ENCODE data around the gene CEP128.

CEP128 gene

DNA sequence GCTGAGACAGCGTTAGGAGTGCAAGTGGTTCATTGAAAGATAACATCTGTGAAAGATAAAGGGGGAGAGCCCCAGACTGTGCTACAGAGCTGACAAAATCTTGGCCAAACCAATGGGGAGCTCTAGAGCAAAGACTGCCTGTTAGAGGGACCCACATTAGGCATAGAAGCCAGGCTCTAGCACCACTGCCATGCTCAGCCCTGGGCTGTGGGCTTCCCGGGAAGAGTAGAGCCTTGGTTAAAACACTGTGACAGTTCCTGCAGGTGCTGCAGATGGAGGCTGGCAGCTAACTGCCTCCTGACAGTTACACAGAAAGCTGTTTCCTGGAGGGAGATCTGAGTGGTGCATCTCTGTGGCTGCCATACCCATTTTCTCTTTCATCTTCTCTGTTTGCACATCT is 36.9 kb upstream of the CEP128 start:
- Histone ChIP-seq H3K4me1 (ENCODE audit: control insufficient read depth, insufficient read depth, low read length) (peaks cover 5% of the 10 kb centered on the region; the same call in 1 of the 2 replicates), H3K9me3 (ENCODE audit: control insufficient read depth, insufficient read depth, low read depth, low read length) (no peaks in the 10 kb centered on the region), H3K4me3 (ENCODE audit: low read depth, low read length) (no peak overlapping the region), H3K36me3 (ENCODE audit: control insufficient read depth in 2 of 2, insufficient read depth in 1 of 2, low read length in 2 of 2) (no peaks in the 10 kb centered on the region), H3K27ac (ENCODE audit: extremely low read depth, low read depth, low read length) (no peak overlapping the region)
- no peak for TF ChIP-seq YY1 (tag by site-specific recombination; IDR thresholded peaks at IDR 0.05)
- TF ChIP-seq, protein P1, sequence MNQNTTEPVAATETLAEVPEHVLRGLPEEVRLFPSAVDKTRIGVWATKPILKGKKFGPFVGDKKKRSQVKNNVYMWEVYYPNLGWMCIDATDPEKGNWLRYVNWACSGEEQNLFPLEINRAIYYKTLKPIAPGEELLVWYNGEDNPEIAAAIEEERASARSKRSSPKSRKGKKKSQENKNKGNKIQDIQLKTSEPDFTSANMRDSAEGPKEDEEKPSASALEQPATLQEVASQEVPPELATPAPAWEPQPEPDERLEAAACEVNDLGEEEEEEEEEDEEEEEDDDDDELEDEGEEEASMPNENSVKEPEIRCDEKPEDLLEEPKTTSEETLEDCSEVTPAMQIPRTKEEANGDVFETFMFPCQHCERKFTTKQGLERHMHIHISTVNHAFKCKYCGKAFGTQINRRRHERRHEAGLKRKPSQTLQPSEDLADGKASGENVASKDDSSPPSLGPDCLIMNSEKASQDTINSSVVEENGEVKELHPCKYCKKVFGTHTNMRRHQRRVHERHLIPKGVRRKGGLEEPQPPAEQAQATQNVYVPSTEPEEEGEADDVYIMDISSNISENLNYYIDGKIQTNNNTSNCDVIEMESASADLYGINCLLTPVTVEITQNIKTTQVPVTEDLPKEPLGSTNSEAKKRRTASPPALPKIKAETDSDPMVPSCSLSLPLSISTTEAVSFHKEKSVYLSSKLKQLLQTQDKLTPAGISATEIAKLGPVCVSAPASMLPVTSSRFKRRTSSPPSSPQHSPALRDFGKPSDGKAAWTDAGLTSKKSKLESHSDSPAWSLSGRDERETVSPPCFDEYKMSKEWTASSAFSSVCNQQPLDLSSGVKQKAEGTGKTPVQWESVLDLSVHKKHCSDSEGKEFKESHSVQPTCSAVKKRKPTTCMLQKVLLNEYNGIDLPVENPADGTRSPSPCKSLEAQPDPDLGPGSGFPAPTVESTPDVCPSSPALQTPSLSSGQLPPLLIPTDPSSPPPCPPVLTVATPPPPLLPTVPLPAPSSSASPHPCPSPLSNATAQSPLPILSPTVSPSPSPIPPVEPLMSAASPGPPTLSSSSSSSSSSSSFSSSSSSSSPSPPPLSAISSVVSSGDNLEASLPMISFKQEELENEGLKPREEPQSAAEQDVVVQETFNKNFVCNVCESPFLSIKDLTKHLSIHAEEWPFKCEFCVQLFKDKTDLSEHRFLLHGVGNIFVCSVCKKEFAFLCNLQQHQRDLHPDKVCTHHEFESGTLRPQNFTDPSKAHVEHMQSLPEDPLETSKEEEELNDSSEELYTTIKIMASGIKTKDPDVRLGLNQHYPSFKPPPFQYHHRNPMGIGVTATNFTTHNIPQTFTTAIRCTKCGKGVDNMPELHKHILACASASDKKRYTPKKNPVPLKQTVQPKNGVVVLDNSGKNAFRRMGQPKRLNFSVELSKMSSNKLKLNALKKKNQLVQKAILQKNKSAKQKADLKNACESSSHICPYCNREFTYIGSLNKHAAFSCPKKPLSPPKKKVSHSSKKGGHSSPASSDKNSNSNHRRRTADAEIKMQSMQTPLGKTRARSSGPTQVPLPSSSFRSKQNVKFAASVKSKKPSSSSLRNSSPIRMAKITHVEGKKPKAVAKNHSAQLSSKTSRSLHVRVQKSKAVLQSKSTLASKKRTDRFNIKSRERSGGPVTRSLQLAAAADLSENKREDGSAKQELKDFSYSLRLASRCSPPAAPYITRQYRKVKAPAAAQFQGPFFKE (tag by site-specific recombination; IDR thresholded peaks at IDR 0.05; ENCODE audit: borderline replicate concordance), result no peak
- ChIA-PET CTCF (interaction anchor here (0.6 to 0.8 kb wide), 2 partner anchors 23 to 105 kb away, joined by 3 to 5 read pairs; partner anchors contain the start of gene TSHR), POLR2A (no interaction called here)

DNA sequence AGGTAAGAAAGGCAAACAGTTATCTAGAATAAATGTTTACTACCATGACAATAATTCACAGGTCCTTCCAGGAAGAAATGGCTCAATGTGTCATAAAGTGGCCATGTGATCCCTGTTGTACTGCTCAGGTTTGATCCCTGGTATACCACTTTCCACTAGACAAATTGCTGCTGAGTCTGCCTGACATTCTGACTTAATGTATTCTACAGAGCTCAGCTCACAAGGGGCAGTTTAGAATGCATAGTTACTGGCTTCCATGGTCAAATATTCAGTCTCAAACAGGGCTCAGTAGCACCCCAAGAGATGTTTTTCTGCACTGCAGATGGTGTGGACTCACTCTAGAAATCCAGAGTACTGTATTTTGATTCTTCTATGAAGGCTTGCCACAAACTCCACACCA is 35.7 kb upstream of the CEP128 start:
- H3K36me3 ChIP-seq (ENCODE audit: control insufficient read depth in 2 of 2, insufficient read depth in 1 of 2, low read length in 2 of 2), result no peaks in the 10 kb centered on the region
- H3K9me3 ChIP-seq (ENCODE audit: control insufficient read depth, insufficient read depth, low read depth, low read length), result no peaks in the 10 kb centered on the region
- H3K27ac ChIP-seq (ENCODE audit: extremely low read depth, low read depth, low read length), result no peak overlapping the region
- ChIA-PET CTCF (interaction anchor here (0.7 to 1.7 kb wide), 2 partner anchors 10 to 121 kb away, joined by 4 to 8 read pairs; no protein-coding TSS in a partner anchor), POLR2A (no interaction called here)
- no peak overlapping the region for H3K4me3 ChIP-seq (ENCODE audit: low read depth, low read length)
- TF ChIP-seq KLF16 (tag by site-specific recombination; IDR thresholded peaks at IDR 0.05), result no peak
- TF ChIP-seq ZNF670 (tag by site-specific recombination; IDR thresholded peaks at IDR 0.05; ENCODE audit: low read depth), result no peak
- TF ChIP-seq, protein P2, sequence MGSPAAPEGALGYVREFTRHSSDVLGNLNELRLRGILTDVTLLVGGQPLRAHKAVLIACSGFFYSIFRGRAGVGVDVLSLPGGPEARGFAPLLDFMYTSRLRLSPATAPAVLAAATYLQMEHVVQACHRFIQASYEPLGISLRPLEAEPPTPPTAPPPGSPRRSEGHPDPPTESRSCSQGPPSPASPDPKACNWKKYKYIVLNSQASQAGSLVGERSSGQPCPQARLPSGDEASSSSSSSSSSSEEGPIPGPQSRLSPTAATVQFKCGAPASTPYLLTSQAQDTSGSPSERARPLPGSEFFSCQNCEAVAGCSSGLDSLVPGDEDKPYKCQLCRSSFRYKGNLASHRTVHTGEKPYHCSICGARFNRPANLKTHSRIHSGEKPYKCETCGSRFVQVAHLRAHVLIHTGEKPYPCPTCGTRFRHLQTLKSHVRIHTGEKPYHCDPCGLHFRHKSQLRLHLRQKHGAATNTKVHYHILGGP (tag by site-specific recombination; IDR thresholded peaks at IDR 0.05), result no peak
- TF ChIP-seq ZNF530 (tag by site-specific recombination; IDR thresholded peaks at IDR 0.05; ENCODE audit: low read depth), result no peak
- TF ChIP-seq ZNF114 (tag by site-specific recombination; IDR thresholded peaks at IDR 0.05), result no peak
- TF ChIP-seq, protein P3, sequence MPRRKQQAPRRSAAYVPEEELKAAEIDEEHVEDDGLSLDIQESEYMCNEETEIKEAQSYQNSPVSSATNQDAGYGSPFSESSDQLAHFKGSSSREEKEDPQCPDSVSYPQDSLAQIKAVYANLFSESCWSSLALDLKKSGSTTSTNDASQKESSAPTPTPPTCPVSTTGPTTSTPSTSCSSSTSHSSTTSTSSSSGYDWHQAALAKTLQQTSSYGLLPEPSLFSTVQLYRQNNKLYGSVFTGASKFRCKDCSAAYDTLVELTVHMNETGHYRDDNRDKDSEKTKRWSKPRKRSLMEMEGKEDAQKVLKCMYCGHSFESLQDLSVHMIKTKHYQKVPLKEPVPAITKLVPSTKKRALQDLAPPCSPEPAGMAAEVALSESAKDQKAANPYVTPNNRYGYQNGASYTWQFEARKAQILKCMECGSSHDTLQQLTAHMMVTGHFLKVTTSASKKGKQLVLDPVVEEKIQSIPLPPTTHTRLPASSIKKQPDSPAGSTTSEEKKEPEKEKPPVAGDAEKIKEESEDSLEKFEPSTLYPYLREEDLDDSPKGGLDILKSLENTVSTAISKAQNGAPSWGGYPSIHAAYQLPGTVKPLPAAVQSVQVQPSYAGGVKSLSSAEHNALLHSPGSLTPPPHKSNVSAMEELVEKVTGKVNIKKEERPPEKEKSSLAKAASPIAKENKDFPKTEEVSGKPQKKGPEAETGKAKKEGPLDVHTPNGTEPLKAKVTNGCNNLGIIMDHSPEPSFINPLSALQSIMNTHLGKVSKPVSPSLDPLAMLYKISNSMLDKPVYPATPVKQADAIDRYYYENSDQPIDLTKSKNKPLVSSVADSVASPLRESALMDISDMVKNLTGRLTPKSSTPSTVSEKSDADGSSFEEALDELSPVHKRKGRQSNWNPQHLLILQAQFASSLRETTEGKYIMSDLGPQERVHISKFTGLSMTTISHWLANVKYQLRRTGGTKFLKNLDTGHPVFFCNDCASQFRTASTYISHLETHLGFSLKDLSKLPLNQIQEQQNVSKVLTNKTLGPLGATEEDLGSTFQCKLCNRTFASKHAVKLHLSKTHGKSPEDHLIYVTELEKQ (tag by site-specific recombination; IDR thresholded peaks at IDR 0.05; ENCODE audit: borderline replicate concordance), result no peak
- TF ChIP-seq ZNF610 (tag by site-specific recombination; IDR thresholded peaks at IDR 0.05; ENCODE audit: borderline replicate concordance), result no peak
- TF ChIP-seq ZNF621 (tag by site-specific recombination; IDR thresholded peaks at IDR 0.05), result no peak
- no peak for TF ChIP-seq ZNF501 (tag by site-specific recombination; IDR thresholded peaks at IDR 0.05)
- no peak for TF ChIP-seq GLIS2 (tag by site-specific recombination; IDR thresholded peaks at IDR 0.05)
- no peak for TF ChIP-seq ZNF48 (tag by site-specific recombination; IDR thresholded peaks at IDR 0.05)
- no peak for TF ChIP-seq ZNF174 (tag by site-specific recombination; IDR thresholded peaks at IDR 0.05)
- TF ChIP-seq ZNF302 (tag by site-specific recombination; IDR thresholded peaks at IDR 0.05; ENCODE audit: low read depth), result no peak
- TF ChIP-seq ZNF558 (tag by site-specific recombination; IDR thresholded peaks at IDR 0.05), result no peak
- peaks cover 5% of the 10 kb centered on the region; the same call in 1 of the 2 replicates for H3K4me1 ChIP-seq (ENCODE audit: control insufficient read depth, insufficient read depth, low read length)

Data from HEK293 (cell line).